Measurements from ENCODE around the gene GRM2.

GRM2 gene

DNA sequence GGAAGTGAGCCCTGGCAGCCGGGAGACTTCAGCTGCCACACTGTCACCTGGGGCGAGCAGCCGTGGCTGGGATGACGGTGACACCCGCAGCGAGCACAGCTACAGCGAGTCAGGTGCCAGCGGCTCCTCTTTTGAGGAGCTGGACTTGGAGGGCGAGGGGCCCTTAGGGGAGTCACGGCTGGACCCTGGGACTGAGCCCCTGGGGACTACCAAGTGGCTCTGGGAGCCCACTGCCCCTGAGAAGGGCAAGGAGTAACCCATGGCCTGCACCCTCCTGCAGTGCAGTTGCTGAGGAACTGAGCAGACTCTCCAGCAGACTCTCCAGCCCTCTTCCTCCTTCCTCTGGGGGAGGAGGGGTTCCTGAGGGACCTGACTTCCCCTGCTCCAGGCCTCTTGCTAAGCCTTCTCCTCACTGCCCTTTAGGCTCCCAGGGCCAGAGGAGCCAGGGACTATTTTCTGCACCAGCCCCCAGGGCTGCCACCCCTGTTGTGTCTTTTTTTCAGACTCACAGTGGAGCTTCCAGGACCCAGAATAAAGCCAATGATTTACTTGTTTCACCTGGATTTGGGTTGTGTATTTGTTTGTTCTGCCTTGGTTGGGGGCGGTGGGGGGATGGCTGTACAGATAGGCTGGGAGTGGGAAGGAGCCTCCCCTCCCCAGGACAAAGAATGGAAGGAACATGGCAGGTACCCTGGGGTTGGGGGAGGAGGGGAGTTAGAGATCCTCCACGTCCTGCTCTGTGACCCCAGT lies 2.9 kb upstream of the GRM2 start:
- no peak for TF ChIP-seq POLR2AphosphoS5 (IDR thresholded peaks at IDR 0.05; ENCODE audit: low read depth, low read length)
- no peak for TF ChIP-seq TAF1 (IDR thresholded peaks at IDR 0.05; ENCODE audit: borderline replicate concordance, insufficient read depth, low read length)
- TF ChIP-seq FOXP2 (optimal IDR thresholded peaks at IDR 0.05; ENCODE audit: borderline replicate concordance, extremely low read depth, extremely low read length, insufficient read depth) = no peak
- no peak for TF ChIP-seq SIN3A (IDR thresholded peaks at IDR 0.05; ENCODE audit: borderline replicate concordance, insufficient read depth, low read length)
- TF ChIP-seq REST (IDR thresholded peaks at IDR 0.05; ENCODE audit: insufficient read depth in 1 of 2, low read depth in 2 of 2, low read length in 2 of 2) = no peak

GRCh38 chr3:51704511-51704950 lies 2.3 kb upstream of the GRM2 start:
- no peak for TF ChIP-seq TAF1 (IDR thresholded peaks at IDR 0.05; ENCODE audit: borderline replicate concordance, insufficient read depth, low read length)
- TF ChIP-seq FOXP2 (optimal IDR thresholded peaks at IDR 0.05; ENCODE audit: borderline replicate concordance, extremely low read depth, extremely low read length, insufficient read depth) = no peak
- TF ChIP-seq POLR2AphosphoS5 (IDR thresholded peaks at IDR 0.05; ENCODE audit: low read depth, low read length) = no peak
- TF ChIP-seq SIN3A (IDR thresholded peaks at IDR 0.05; ENCODE audit: borderline replicate concordance, insufficient read depth, low read length) = no peak
- no peak for TF ChIP-seq REST (IDR thresholded peaks at IDR 0.05; ENCODE audit: insufficient read depth in 1 of 2, low read depth in 2 of 2, low read length in 2 of 2)

DNA sequence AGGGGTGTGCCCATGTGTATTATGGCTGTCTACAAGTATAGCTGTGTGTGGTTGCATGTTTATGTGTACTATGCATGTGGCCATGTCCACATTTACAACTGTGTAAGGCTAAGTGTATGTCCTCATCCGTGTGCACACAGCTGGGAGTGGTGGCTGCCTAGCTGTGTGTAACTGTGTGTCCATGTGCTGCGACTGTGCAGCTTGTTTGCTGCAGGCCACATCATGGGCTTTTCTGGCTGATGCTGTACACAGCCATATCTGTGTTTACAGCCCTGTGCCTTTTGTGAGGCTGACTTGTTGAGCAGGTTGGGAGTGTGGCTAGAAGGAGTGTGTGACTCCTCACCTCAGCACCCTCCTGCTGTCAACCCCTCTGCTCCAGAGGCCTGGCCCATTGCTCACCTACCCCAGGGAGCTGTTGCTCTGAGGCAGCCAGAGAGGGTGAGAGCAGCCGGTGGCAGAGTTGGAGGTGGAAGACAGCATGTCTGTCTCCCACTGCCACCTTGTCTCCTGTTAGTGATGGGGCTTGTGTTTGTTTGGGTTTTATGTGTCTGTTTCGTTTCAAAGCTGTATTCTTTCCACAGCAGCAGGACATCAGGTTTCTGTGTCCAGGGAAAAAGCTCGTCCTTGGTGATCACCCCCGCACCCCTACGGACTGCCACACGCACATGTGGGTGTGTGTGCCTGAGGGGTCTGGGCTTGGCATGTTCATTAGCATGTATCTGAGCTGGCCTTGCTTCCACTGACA lies 1.4 kb upstream of the GRM2 start:
- TF ChIP-seq POLR2AphosphoS5 (IDR thresholded peaks at IDR 0.05; ENCODE audit: low read depth, low read length) (no peak), SIN3A (IDR thresholded peaks at IDR 0.05; ENCODE audit: borderline replicate concordance, insufficient read depth, low read length) (no peak), REST (IDR thresholded peaks at IDR 0.05; ENCODE audit: insufficient read depth in 1 of 2, low read depth in 2 of 2, low read length in 2 of 2) (no peak), FOXP2 (optimal IDR thresholded peaks at IDR 0.05; ENCODE audit: borderline replicate concordance, extremely low read depth, extremely low read length, insufficient read depth) (no peak), TAF1 (IDR thresholded peaks at IDR 0.05; ENCODE audit: borderline replicate concordance, insufficient read depth, low read length) (no peak)

- TF ChIP-seq FOXP2 (optimal IDR thresholded peaks at IDR 0.05; ENCODE audit: borderline replicate concordance, extremely low read depth, extremely low read length, insufficient read depth) (no peak), REST (IDR thresholded peaks at IDR 0.05; ENCODE audit: insufficient read depth in 1 of 2, low read depth in 2 of 2, low read length in 2 of 2) (no peak), SIN3A (IDR thresholded peaks at IDR 0.05; ENCODE audit: borderline replicate concordance, insufficient read depth, low read length) (no peak), TAF1 (IDR thresholded peaks at IDR 0.05; ENCODE audit: borderline replicate concordance, insufficient read depth, low read length) (no peak), POLR2AphosphoS5 (IDR thresholded peaks at IDR 0.05; ENCODE audit: low read depth, low read length) (no peak)
Observed at GRCh38 chr3:51706021-51706485, 815 bp upstream of the GRM2 start.

Data from PFSK-1 (cell line).